A673 (cell line): ENCODE data around the gene HOXC5.

ENCODE experiments used
- EZH2 ChIP-seq: fragments of 200-600 bp; sonication (generic); IDR thresholded peaks from 2 replicates; pipeline ENCODE4 v1.6.1; 2017; ENCODE audit warnings: borderline replicate concordance, low read depth, mild to moderate bottlenecking, mixed read lengths, antibody characterized with exemption, low read length; ENCODE audit not compliant: poor library complexity, severe bottlenecking
- TF ChIP-seq, protein P1 (sequence below): fragments of 300-800, 200-600 bp; sonication (generic); conservative IDR thresholded peaks from 2 replicates; pipeline ENCODE4 v1.5.1; 2017; ENCODE audit warnings: low read depth, mild to moderate bottlenecking, antibody characterized with exemption, low read length, moderate library complexity, mixed read lengths

DNA sequence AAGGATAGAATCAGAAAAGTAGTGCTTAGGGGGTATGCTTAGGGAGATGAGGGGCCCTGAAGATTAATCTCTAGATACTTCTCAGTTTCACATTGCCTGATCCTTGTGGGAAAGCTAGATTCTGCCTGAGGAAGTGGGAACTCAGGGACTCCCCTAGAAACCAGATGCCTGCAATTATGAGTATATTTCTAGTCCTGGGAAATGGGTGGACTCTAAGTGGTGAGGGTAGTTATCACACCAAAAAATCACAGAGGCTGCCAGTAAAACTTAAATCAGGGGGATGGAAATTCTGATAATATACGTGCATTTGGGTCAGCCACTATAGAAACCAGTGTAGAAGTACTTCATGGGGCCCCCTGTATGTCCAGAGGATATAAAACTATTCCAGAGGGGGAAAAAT, 39.1 kb downstream of the HOXC5 start:
- TF ChIP-seq, protein P1, sequence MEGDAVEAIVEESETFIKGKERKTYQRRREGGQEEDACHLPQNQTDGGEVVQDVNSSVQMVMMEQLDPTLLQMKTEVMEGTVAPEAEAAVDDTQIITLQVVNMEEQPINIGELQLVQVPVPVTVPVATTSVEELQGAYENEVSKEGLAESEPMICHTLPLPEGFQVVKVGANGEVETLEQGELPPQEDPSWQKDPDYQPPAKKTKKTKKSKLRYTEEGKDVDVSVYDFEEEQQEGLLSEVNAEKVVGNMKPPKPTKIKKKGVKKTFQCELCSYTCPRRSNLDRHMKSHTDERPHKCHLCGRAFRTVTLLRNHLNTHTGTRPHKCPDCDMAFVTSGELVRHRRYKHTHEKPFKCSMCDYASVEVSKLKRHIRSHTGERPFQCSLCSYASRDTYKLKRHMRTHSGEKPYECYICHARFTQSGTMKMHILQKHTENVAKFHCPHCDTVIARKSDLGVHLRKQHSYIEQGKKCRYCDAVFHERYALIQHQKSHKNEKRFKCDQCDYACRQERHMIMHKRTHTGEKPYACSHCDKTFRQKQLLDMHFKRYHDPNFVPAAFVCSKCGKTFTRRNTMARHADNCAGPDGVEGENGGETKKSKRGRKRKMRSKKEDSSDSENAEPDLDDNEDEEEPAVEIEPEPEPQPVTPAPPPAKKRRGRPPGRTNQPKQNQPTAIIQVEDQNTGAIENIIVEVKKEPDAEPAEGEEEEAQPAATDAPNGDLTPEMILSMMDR, result no peak
- TF ChIP-seq EZH2, result no peak
